Measurements from ENCODE around the gene XDH. TPM values are rescaled to one million over a fixed set of nuclear protein-coding genes. Genes with fewer than 3 reads are reported as not detected.

Gene XDH
- total RNA-seq, 2 experiments from 2014 or later: 0.63 to 1.6 TPM

- H3K27ac Mint-ChIP-seq: no peak overlapping the region
- POLR2A ChIA-PET: no interaction called here
Measured at GRCh38 chr2:31347750-31348149, 66.8 kb downstream of the XDH start.

DNA sequence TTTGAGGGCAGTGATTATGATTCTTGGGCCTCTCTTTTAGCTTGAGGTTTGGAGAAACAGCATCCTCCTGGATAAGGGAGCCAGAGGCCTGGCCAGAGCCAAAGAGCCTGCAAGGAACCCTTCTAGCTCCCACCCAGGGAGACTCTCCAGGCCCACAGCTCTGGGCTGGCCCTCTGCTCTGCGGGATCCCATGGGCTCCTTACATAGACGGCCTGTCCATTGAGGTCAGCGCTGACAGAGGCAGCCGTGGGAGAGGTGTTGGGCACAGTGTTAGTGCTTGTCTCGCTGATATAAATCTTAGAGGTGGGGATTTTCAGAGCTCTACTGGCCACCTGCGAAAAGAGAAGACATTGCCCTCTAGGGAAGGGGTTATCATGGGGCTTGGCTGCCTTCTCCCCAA lies 67.2 kb downstream of the XDH start:
- no peaks in the 10 kb centered on the region for H3K9me3 Mint-ChIP-seq
- DNase-seq: no peak
- POLR2A ChIA-PET: no interaction called here
- H3K4me3 Mint-ChIP-seq: no peak overlapping the region
- H3K27me3 Mint-ChIP-seq: peaks cover 15% of the 10 kb centered on the region
- CTCF ChIA-PET: no interaction called here
- no peaks in the 10 kb centered on the region for H3K4me1 Mint-ChIP-seq
- no peak overlapping the region for H3K27ac Mint-ChIP-seq
- peaks cover 1% of the 10 kb centered on the region for H3K36me3 Mint-ChIP-seq (ENCODE audit: low read depth)

More at GRCh38 chr2:31347750-31348149, 66.8 kb downstream of the XDH start:
- DNase-seq: no peak
- H3K36me3 Mint-ChIP-seq (ENCODE audit: low read depth): peaks cover 3% of the 10 kb centered on the region
- H3K9me3 Mint-ChIP-seq: no peaks in the 10 kb centered on the region
- CTCF ChIA-PET: no interaction called here
- H3K4me1 Mint-ChIP-seq: no peaks in the 10 kb centered on the region
- H3K27me3 Mint-ChIP-seq: peaks cover 18% of the 10 kb centered on the region
- H3K4me3 Mint-ChIP-seq: no peak overlapping the region

GRCh38 chr2:31344447-31344846 lies 70.1 kb downstream of the XDH start:
- Mint-ChIP-seq H3K27me3 (no peaks in the 10 kb centered on the region), H3K4me1 (no peaks in the 10 kb centered on the region), H3K9me3 (no peaks in the 10 kb centered on the region), H3K27ac (no peak overlapping the region), H3K4me3 (no peak overlapping the region), H3K36me3 (ENCODE audit: low read depth) (no peaks in the 10 kb centered on the region)
- CTCF ChIA-PET: interaction anchor here (1.5 kb wide), 1 partner anchor 633 kb away, joined by 5 read pairs; no protein-coding TSS in a partner anchor
- DNase-seq: no peak
- POLR2A ChIA-PET: no interaction called here

DNA sequence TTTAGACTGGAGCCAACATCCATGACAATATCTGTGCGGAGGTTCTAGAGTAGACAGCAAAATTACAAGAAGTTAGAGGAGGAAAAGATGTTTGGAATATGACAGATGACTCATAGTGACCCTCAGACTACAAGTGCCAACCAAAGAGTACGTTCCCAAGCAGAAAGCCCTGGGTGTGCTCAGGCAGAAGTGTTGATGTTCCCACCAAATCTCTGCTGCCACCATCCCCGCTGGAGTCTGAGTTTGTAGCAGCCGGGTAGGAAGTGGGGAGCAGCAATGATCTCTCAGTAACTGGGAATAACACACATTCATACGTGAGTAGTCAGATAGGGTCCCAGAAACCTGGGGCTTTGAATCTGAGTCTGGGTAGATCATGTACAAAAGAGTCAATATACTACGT lies 73.2 kb downstream of the XDH start:
- H3K4me3 Mint-ChIP-seq: no peak overlapping the region
- H3K9me3 Mint-ChIP-seq: no peaks in the 10 kb centered on the region
- H3K36me3 Mint-ChIP-seq (ENCODE audit: low read depth): no peaks in the 10 kb centered on the region
- no peak for DNase-seq
- H3K27ac Mint-ChIP-seq: no peak overlapping the region
- H3K4me1 Mint-ChIP-seq: no peaks in the 10 kb centered on the region
- ChIA-PET POLR2A (no interaction called here), CTCF (interaction anchor here (1.3 kb wide), 1 partner anchor 8 kb away, joined by 6 read pairs; no protein-coding TSS in a partner anchor)
- no peaks in the 10 kb centered on the region for H3K27me3 Mint-ChIP-seq

GRCh38 chr2:31339696-31340095 lies 74.8 kb downstream of the XDH start:
- CTCF ChIA-PET: no interaction called here
- no peak for DNase-seq
- Mint-ChIP-seq H3K4me3 (no peak overlapping the region), H3K27me3 (peaks cover 6% of the 10 kb centered on the region), H3K4me1 (no peaks in the 10 kb centered on the region), H3K27ac (no peak overlapping the region), H3K36me3 (ENCODE audit: low read depth) (no peaks in the 10 kb centered on the region), H3K9me3 (no peaks in the 10 kb centered on the region)
- POLR2A ChIA-PET: no interaction called here

GRCh38 chr2:31337860-31338259 lies 76.7 kb downstream of the XDH start:
- Mint-ChIP-seq H3K4me1 (no peaks in the 10 kb centered on the region), H3K36me3 (ENCODE audit: low read depth) (no peaks in the 10 kb centered on the region), H3K9me3 (no peaks in the 10 kb centered on the region), H3K4me3 (no peak overlapping the region), H3K27ac (no peak overlapping the region), H3K27me3 (peaks cover 18% of the 10 kb centered on the region)
- ChIA-PET POLR2A (no interaction called here), CTCF (interaction anchor here (1.0 kb wide), 1 partner anchor 626 kb away, joined by 3 read pairs; no protein-coding TSS in a partner anchor)
- DNase-seq: no peak

DNA sequence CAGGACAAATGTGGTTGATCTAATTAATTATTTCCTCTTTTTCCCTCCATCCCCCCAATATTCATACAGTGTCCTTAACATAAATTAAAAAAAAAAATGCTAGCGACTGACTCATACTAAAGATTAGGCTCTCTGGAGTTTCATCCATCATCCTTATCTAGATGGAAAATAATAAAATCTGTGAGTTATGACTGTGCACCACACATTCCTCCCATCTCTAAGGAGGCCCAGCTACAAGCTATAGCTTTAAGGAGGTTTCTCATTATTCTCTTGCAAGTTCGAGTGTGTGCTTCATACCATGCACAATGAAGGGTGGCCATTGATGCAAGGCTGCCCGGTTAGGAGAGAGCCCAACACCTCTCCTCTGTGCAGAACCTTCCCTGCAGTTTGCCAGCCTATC lies 77.3 kb downstream of the XDH start:
- no peaks in the 10 kb centered on the region for H3K4me1 Mint-ChIP-seq
- H3K27ac Mint-ChIP-seq: no peak overlapping the region
- no peaks in the 10 kb centered on the region for H3K36me3 Mint-ChIP-seq (ENCODE audit: low read depth)
- no peak overlapping the region for H3K4me3 Mint-ChIP-seq
- peaks cover 18% of the 10 kb centered on the region for H3K27me3 Mint-ChIP-seq
- ChIA-PET CTCF (interaction anchor here (1.0 to 11.8 kb wide), 2 partner anchors 624 to 626 kb away, joined by 3 to 86 read pairs; no protein-coding TSS in a partner anchor), POLR2A (no interaction called here)
- no peak for DNase-seq
- no peaks in the 10 kb centered on the region for H3K9me3 Mint-ChIP-seq

DNA sequence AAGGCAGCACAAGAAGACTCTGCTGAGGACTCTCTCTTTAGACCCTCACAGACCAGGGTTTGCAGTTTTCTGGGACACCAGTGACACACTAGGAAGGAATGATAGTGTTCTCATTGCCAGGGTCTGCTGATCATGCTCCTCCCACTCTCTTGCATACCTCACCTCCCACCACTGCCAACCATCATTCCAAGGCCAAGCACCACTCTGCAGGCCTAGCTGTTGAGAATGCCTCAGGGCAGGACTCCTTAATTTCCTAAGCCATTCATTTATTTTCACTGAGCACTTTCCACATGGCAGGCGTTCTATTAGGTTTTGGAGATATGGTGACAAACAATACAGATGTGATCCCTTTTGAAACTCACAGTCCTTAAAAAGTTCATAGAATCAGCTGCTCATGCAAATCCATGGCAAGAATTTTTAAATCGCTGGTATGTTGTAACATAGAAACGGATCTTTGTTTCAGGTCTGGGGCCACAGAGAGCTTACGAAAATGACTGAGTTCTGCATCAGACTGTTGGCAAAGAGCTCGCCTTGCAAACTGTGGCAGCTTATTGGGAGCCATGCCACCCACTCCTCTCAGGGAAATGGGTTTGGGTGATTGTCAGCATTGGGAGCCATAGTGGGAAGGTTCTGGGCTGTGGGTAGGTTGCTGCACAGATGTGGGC lies 78.5 kb downstream of the XDH start:
- Mint-ChIP-seq H3K9me3 (no peaks in the 10 kb centered on the region), H3K36me3 (ENCODE audit: low read depth) (no peaks in the 10 kb centered on the region), H3K27ac (no peak overlapping the region), H3K27me3 (peaks cover 18% of the 10 kb centered on the region), H3K4me3 (no peak overlapping the region), H3K4me1 (no peaks in the 10 kb centered on the region)
- no peak for DNase-seq
- ChIA-PET POLR2A (no interaction called here), CTCF (interaction anchor here (1.9 to 11.8 kb wide), 2 partner anchors 166 to 623 kb away, joined by 10 to 86 read pairs; no protein-coding TSS in a partner anchor)

- CTCF ChIA-PET: interaction anchor here (0.8 to 11.8 kb wide), 9 partner anchors 7 to 622 kb away, joined by 3 to 86 read pairs (median 6); no protein-coding TSS in a partner anchor
- no peak for DNase-seq
Measured at GRCh38 chr2:31334311-31335026, 80.1 kb downstream of the XDH start.

DNA sequence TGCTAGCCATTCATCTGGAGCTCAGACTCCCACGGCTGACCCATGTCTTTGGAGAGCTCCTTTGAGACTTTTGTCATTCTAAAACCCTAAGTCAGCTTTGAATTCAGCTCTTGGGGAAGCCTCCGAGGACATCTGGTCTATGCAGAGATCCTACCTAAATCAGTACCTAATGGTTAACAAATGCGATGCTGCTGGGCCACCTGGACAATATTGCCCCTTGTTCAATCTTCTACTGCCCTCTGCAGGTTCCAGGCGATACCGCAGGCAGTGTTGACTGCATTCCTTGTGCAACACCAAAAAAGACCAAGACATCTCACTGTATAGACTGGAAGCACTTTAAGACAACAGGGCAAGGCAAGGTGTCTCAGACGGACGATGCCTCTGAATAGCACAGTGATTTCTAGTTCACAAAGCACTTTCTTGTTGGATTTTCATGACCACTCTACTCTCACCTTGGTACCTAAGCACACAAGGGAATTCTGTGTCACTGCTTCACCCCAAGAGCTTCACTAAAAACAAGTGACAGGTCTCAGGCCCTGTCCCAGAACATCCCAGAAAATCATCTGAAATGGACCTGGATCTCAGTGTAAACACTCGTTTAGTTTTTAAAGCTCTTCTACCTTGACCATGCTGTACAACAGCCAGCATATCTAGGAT lies 80.9 kb downstream of the XDH start:
- CTCF ChIA-PET: interaction anchor here (0.7 to 11.8 kb wide), 17 partner anchors 8 to 621 kb away, joined by 3 to 86 read pairs (median 4); partner anchors contain the start of gene GALNT14
- Mint-ChIP-seq H3K9me3 (no peaks in the 10 kb centered on the region), H3K27ac (no peak overlapping the region), H3K27me3 (peaks cover 21% of the 10 kb centered on the region), H3K4me3 (no peak overlapping the region), H3K4me1 (no peaks in the 10 kb centered on the region), H3K36me3 (ENCODE audit: low read depth) (no peaks in the 10 kb centered on the region)
- DNase-seq: peak; percentile 83
- POLR2A ChIA-PET: no interaction called here

More at GRCh38 chr2:31334311-31335026, 80.1 kb downstream of the XDH start:
- H3K36me3 Mint-ChIP-seq (ENCODE audit: low read depth): no peaks in the 10 kb centered on the region
- H3K9me3 Mint-ChIP-seq: no peaks in the 10 kb centered on the region
- no peaks in the 10 kb centered on the region for H3K4me1 Mint-ChIP-seq
- peaks cover 21% of the 10 kb centered on the region for H3K27me3 Mint-ChIP-seq
- POLR2A ChIA-PET: no interaction called here
- H3K4me3 Mint-ChIP-seq: no peak overlapping the region
- H3K27ac Mint-ChIP-seq: no peak overlapping the region

DNA sequence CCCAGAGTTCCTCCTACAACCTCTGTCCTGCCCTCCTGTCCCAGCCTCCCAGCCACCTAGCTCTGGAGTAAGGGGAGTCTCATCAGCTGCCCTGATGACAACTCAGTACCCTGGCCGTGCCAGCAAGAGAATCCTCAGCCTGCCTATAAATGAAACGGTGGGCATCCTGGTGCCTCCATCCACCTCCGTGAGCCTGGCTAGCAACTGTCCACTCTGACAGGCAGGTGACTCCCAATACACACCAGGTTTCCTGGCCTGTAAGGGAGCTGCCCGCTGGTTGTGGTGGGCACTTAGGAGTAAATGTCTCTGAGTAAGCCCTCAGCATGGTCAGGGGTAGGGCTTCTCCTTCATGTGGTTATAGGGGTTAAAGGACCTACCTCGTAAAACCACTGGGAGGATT lies 81.5 kb downstream of the XDH start:
- Mint-ChIP-seq H3K36me3 (ENCODE audit: low read depth) (no peaks in the 10 kb centered on the region), H3K27ac (no peak overlapping the region), H3K4me3 (no peak overlapping the region), H3K27me3 (peaks cover 21% of the 10 kb centered on the region), H3K4me1 (no peaks in the 10 kb centered on the region), H3K9me3 (no peaks in the 10 kb centered on the region)
- DNase-seq: no peak
- POLR2A ChIA-PET: no interaction called here
- CTCF ChIA-PET: interaction anchor here (0.7 to 11.8 kb wide), 13 partner anchors 9 to 620 kb away, joined by 3 to 86 read pairs (median 4); partner anchors contain the start of gene GALNT14

GRCh38 chr2:31332521-31332920 lies 82.0 kb downstream of the XDH start:
- Mint-ChIP-seq H3K4me1 (no peaks in the 10 kb centered on the region), H3K27me3 (peaks cover 21% of the 10 kb centered on the region), H3K27ac (no peak overlapping the region), H3K36me3 (ENCODE audit: low read depth) (no peaks in the 10 kb centered on the region), H3K4me3 (no peak overlapping the region), H3K9me3 (no peaks in the 10 kb centered on the region)
- POLR2A ChIA-PET: no interaction called here
- no peak for DNase-seq
- CTCF ChIA-PET: interaction anchor here (1.0 to 11.8 kb wide), 9 partner anchors 9 to 620 kb away, joined by 3 to 86 read pairs (median 6); partner anchors contain the start of gene GALNT14

GRCh38 chr2:31331156-31331555 lies 83.4 kb downstream of the XDH start:
- no peaks in the 10 kb centered on the region for H3K36me3 Mint-ChIP-seq (ENCODE audit: low read depth)
- H3K4me3 Mint-ChIP-seq: no peak overlapping the region
- H3K27me3 Mint-ChIP-seq: peaks cover 21% of the 10 kb centered on the region
- CTCF ChIA-PET: interaction anchor here (0.8 to 11.8 kb wide), 3 partner anchors 103 to 618 kb away, joined by 3 to 86 read pairs (median 4); no protein-coding TSS in a partner anchor
- POLR2A ChIA-PET: no interaction called here
- H3K9me3 Mint-ChIP-seq: no peaks in the 10 kb centered on the region
- no peak for DNase-seq
- H3K27ac Mint-ChIP-seq: no peak overlapping the region
- no peaks in the 10 kb centered on the region for H3K4me1 Mint-ChIP-seq
